H1 (cell line): ENCODE results near the gene KIF23. TPM values are rescaled to one million over a fixed set of nuclear protein-coding genes. Genes with fewer than 3 reads are reported as not detected.

Source experiments
- CHD7 ChIP-seq: fragments of 300-600 bp; sonication (generic); IDR thresholded peaks from 2 replicates; pipeline ENCODE4 v1.7.1; 2012; ENCODE audit warnings: low read length, moderate library complexity, mild to moderate bottlenecking, inconsistent platforms; ENCODE audit not compliant: insufficient replicate concordance
- CTBP2 ChIP-seq: IDR thresholded peaks from 2 replicates; pipeline ENCODE4 v1.7.0; 2011; ENCODE audit warnings: borderline replicate concordance, mild to moderate bottlenecking, moderate library complexity, mixed read lengths, low read length; ENCODE audit not compliant: insufficient read depth, insufficient read length
- SP4 ChIP-seq: IDR thresholded peaks from 2 replicates; pipeline ENCODE4 v1.6.1; 2012; ENCODE audit warnings: low read length, inconsistent platforms
- YY1 ChIP-seq: IDR thresholded peaks from 2 replicates; pipeline ENCODE4 v1.6.1; 2011; ENCODE audit warnings: low read depth, mild to moderate bottlenecking, low read length
- polyA plus RNA-seq, 7 experiments: library from polyadenylated mRNA; depleted of rRNA in 3 of 7; stranded (reverse) in 5 of 7; unstranded in 2 of 7; fragments of >200 nt in 5 of 7; fragments of 200-250 nt in 2 of 7; gene quantifications; 1 replicate in 5 of 7; 2 replicates in 1 of 7; 4 replicates in 1 of 7; pipeline versions ENCODE4 v1.2.1 to v1.2.3, GENCODE V29; 2011 to 2013; ENCODE audit warnings: missing spikeins in 2 of 7, mixed read lengths in 2 of 7
- total RNA-seq: library from RNA; stranded (reverse); fragmentation: NEBNext Ultra II Directional; extraction: Animal tissue kit (Norgen Biotek cat#: 25700); gene quantifications from 2 replicates; pipeline ENCODE4 v1.2.1, GENCODE V29; 2021

Gene KIF23
- total and polyA plus RNA-seq, 2 of the 8 experiments (the other 6 are each of a cell fraction or from before 2014, with no cell fraction given): 26.2 to 77.4 TPM

- no peak for TF ChIP-seq CHD7
- TF ChIP-seq CTBP2: no peak
- TF ChIP-seq SP4: no peak
- no peak for TF ChIP-seq YY1
Measured at GRCh38 chr15:69391046-69391757, 22.9 kb upstream of the KIF23 start (continued).
